Tibial nerve (tissue), 4 donors: ENCODE measurements around the gene FGF23.

Source experiments
- EP300 ChIP-seq, 2 donors: sonication (generic); formaldehyde crosslinking; IDR thresholded peaks; one replicate each; pipeline ENCODE4 v1.6.1; 2017; ENCODE audit warnings: antibody characterized with exemption in 2 of 2, mild to moderate bottlenecking in 1 of 2
- POLR2A ChIP-seq, 2 donors: fragments of 450-650 bp; IDR thresholded peaks; one replicate each; pipeline ENCODE4 v1.6.1; 2017; ENCODE audit warnings: antibody characterized with exemption in 2 of 2, mild to moderate bottlenecking in 2 of 2, moderate library complexity in 2 of 2
- TF ChIP-seq, protein P1 (sequence below), 5 experiments: fragments of 200-600 bp in 3 of 5; fragments of 450-650 bp in 2 of 5; sonication (generic) in 3 of 5; IDR thresholded peaks; one replicate each; pipeline ENCODE4 v1.5.1; 2016 to 2019; ENCODE audit warnings: antibody characterized with exemption in 5 of 5, mild to moderate bottlenecking in 3 of 5, moderate library complexity in 2 of 5

DNA sequence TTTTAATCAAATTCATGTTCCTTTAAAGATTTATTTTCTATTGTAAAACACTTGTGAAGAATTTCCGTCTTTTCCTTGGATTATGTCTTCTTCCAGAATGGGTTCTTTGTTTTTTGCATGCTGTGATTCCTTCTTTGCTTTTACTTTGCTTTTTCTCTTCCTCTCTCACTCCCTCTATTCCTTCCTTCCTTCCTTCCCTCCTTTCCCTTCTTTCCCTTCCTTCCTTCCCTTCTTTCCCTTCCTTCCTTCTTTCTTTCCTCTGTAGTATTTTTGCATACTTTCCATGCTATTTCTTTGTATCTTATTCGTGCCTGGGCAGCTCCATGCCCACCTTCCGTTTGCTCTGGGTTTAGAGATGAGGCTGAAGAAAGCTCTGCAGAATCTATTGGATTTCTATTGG lies 21.6 kb upstream of the FGF23 start:
- TF ChIP-seq, protein P1, sequence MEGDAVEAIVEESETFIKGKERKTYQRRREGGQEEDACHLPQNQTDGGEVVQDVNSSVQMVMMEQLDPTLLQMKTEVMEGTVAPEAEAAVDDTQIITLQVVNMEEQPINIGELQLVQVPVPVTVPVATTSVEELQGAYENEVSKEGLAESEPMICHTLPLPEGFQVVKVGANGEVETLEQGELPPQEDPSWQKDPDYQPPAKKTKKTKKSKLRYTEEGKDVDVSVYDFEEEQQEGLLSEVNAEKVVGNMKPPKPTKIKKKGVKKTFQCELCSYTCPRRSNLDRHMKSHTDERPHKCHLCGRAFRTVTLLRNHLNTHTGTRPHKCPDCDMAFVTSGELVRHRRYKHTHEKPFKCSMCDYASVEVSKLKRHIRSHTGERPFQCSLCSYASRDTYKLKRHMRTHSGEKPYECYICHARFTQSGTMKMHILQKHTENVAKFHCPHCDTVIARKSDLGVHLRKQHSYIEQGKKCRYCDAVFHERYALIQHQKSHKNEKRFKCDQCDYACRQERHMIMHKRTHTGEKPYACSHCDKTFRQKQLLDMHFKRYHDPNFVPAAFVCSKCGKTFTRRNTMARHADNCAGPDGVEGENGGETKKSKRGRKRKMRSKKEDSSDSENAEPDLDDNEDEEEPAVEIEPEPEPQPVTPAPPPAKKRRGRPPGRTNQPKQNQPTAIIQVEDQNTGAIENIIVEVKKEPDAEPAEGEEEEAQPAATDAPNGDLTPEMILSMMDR (IDR thresholded peaks at IDR 0.05) = no peak
- no peak for TF ChIP-seq EP300 (IDR thresholded peaks at IDR 0.05)
- TF ChIP-seq POLR2A (IDR thresholded peaks at IDR 0.05) = no peak
